Measurements from ENCODE around the gene MPPE1. TPM values are rescaled to one million over a fixed set of nuclear protein-coding genes. Genes with fewer than 3 reads are reported as not detected.

MPPE1 gene
- total RNA-seq, 4 donors from 2014 or later, result 24.7 to 83.4 (median 55.8) TPM

DNA sequence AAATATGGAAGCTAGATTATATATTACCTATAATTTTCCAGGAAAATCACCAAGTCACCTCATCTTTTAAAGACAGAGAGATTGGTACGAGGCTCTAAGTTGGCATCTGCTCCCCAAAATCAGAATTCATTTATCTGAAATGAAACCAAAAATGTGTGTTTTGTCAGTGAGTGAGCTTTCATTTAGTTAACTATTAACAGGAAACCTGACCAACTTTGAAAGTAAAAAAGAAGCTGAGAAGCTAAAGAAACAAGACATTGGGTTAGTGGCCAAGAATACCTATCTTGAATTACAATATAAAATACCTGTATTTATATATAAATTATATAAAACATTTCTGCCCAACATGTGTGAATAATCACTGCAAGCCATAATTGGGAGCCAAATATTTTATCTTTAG, 1.9 kb downstream of the MPPE1 start:
- Histone ChIP-seq H3K4me1 (peaks cover 0 to 26% (median 10%) of the 10 kb centered on the region in 4 donors), H3K27ac (no peak overlapping the region), H3K9me3 (no peaks in the 10 kb centered on the region), H3K36me3 (no peaks in the 10 kb centered on the region), H3K27me3 (no peaks in the 10 kb centered on the region), H3K4me3 (no peak overlapping the region)
- WGBS, 2 donors (ENCODE audit: low coverage in 1 of 2), result 80 to 83% methylated on average over 1 of the region's 1 CpG
- intact Hi-C loops (cut with DNase I; ENCODE audit: low total_unique reads), result loop anchor here (5.0 kb wide), 1 partner anchor 49 kb away; no protein-coding TSS in a partner anchor
- in situ Hi-C loops (cut with MboI; ENCODE audit: low pct_ligation_motif_present in 1 of 4, low pct_unique_long_range_greater_than_20kb in 1 of 4, low sequenced_read_pairs in 3 of 4), result no loop called here
- no peak for DNase-seq
- TF ChIP-seq EP300 (IDR thresholded peaks at IDR 0.05; ENCODE audit: low read depth) (no peak), CTCF (IDR thresholded peaks at IDR 0.05) (no peak), POLR2A (IDR thresholded peaks at IDR 0.05) (no peak), POLR2AphosphoS5 (IDR thresholded peaks at IDR 0.05) (no peak)

GRCh38 chr18:11905613-11906012, 2.5 kb downstream of the MPPE1 start:
- 76 to 92% methylated on average over 2 to 4 of the region's 4 CpGs for WGBS, 2 donors (ENCODE audit: low coverage in 1 of 2)
- Histone ChIP-seq H3K27ac (no peak overlapping the region), H3K4me3 (no peak overlapping the region), H3K4me1 (peaks cover 0 to 26% (median 10%) of the 10 kb centered on the region in 4 donors), H3K9me3 (no peaks in the 10 kb centered on the region), H3K36me3 (no peaks in the 10 kb centered on the region), H3K27me3 (no peaks in the 10 kb centered on the region)
- TF ChIP-seq EP300 (IDR thresholded peaks at IDR 0.05; ENCODE audit: low read depth) (no peak), POLR2AphosphoS5 (IDR thresholded peaks at IDR 0.05) (no peak), CTCF (IDR thresholded peaks at IDR 0.05) (no peak), POLR2A (IDR thresholded peaks at IDR 0.05) (no peak)
- in situ Hi-C loops (cut with MboI; ENCODE audit: low pct_ligation_motif_present in 1 of 4, low pct_unique_long_range_greater_than_20kb in 1 of 4, low sequenced_read_pairs in 3 of 4), result no loop called here
- DNase-seq, result no peak
- intact Hi-C loops (cut with DNase I; ENCODE audit: low total_unique reads), result loop anchor here (5.0 kb wide), 1 partner anchor 48 kb away; no protein-coding TSS in a partner anchor

DNA sequence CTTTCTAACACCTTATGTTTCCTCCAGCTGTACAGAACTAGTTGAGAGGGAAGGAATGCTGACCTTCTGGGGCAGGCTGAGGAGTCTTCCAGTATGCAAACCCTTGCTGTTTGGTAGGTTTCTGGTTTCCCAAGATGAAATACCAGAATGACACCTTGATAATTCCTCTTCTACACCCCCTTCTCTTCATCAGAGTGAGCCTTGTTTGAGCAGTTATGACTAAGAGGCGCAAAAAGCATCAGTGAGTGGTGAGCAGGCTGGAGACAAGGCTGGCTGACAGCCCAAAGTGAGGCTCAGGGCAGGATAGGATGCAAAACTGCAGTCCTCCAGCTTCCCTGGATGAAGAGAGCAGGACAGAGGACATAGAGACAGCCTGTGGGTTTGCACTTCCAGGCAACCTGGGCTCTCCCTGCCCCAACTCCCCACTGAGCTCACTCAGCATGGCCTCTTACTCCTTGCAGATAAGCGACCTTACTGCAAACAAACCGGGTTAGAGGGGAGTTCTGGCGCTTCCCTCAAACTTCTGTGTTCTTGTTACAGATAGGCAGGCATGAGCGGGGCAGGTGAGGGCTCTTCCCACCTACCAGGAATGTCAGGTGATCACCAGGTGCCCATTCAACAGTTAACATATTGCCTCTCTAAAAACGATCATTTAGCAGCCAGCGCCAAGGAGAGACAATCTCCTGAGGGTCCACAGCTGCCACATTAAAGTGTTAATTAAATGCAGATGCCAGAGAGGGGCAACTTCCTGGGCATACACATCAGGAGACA, 5.4 kb downstream of the MPPE1 start:
- no peaks in the 10 kb centered on the region for H3K36me3 ChIP-seq
- DNase-seq, result no peak
- H3K27me3 ChIP-seq, result no peaks in the 10 kb centered on the region
- no peak overlapping the region for H3K27ac ChIP-seq
- intact Hi-C loops (cut with DNase I; ENCODE audit: low total_unique reads), result no loop called here
- no peak overlapping the region for H3K4me3 ChIP-seq
- in situ Hi-C loops (cut with MboI; ENCODE audit: low pct_ligation_motif_present in 1 of 4, low pct_unique_long_range_greater_than_20kb in 1 of 4, low sequenced_read_pairs in 3 of 4), result no loop called here
- H3K4me1 ChIP-seq, result peaks cover 0 to 16% (median 8%) of the 10 kb centered on the region in 4 donors
- TF ChIP-seq POLR2AphosphoS5 (IDR thresholded peaks at IDR 0.05), result no peak
- TF ChIP-seq EP300 (IDR thresholded peaks at IDR 0.05; ENCODE audit: low read depth), result no peak
- TF ChIP-seq CTCF (IDR thresholded peaks at IDR 0.05), result no peak
- no peak for TF ChIP-seq POLR2A (IDR thresholded peaks at IDR 0.05)
- WGBS, 2 donors (ENCODE audit: low coverage in 1 of 2), result 73% methylated on average over 7 of the region's 7 CpGs; no CpG with 5 or more reads in 1 of the 2 donors
- H3K9me3 ChIP-seq, result no peaks in the 10 kb centered on the region

- no peaks in the 10 kb centered on the region for H3K36me3 ChIP-seq
- no peak overlapping the region for H3K4me3 ChIP-seq
- no peak for DNase-seq
- H3K27me3 ChIP-seq, result no peaks in the 10 kb centered on the region
- in situ Hi-C loops (cut with MboI; ENCODE audit: low pct_ligation_motif_present in 1 of 4, low pct_unique_long_range_greater_than_20kb in 1 of 4, low sequenced_read_pairs in 3 of 4) (no loop called here), intact Hi-C loops (cut with DNase I; ENCODE audit: low total_unique reads) (no loop called here)
- WGBS, 2 donors (ENCODE audit: low coverage in 1 of 2), result 75 to 92% methylated on average over 3 to 5 of the region's 5 CpGs
- peaks cover 0 to 9% (median under 1%) of the 10 kb centered on the region in 4 donors for H3K4me1 ChIP-seq
- TF ChIP-seq POLR2AphosphoS5 (IDR thresholded peaks at IDR 0.05) (no peak), EP300 (IDR thresholded peaks at IDR 0.05; ENCODE audit: low read depth) (no peak), POLR2A (IDR thresholded peaks at IDR 0.05) (no peak), CTCF (IDR thresholded peaks at IDR 0.05) (no peak)
- no peaks in the 10 kb centered on the region for H3K9me3 ChIP-seq
- H3K27ac ChIP-seq, result no peak overlapping the region
Measured at GRCh38 chr18:11901826-11902438, 6.2 kb downstream of the MPPE1 start.
